Gastroesophageal sphincter (tissue), 3 donors: ENCODE data around the gene MAP6.

Experiments used
- EP300 ChIP-seq: sonication (generic); formaldehyde crosslinking; IDR thresholded peaks from one replicate; pipeline ENCODE4 v1.6.1; 2017; ENCODE audit warnings: antibody characterized with exemption, mild to moderate bottlenecking
- POLR2A ChIP-seq, 2 donors: fragments of 450-650 bp; IDR thresholded peaks; one replicate each; pipeline ENCODE4 v1.6.1; 2017; ENCODE audit warnings: antibody characterized with exemption in 2 of 2, mild to moderate bottlenecking in 2 of 2, moderate library complexity in 1 of 2
- TF ChIP-seq, protein P1 (sequence below), 4 experiments: fragments of 200-600 bp in 2 of 4; fragments of 450-650 bp in 2 of 4; sonication (generic) in 1 of 4; IDR thresholded peaks; one replicate each; pipeline ENCODE4 v1.5.1; 2017 to 2019; ENCODE audit warnings: antibody characterized with exemption in 4 of 4, mild to moderate bottlenecking in 2 of 4, moderate library complexity in 2 of 4

DNA sequence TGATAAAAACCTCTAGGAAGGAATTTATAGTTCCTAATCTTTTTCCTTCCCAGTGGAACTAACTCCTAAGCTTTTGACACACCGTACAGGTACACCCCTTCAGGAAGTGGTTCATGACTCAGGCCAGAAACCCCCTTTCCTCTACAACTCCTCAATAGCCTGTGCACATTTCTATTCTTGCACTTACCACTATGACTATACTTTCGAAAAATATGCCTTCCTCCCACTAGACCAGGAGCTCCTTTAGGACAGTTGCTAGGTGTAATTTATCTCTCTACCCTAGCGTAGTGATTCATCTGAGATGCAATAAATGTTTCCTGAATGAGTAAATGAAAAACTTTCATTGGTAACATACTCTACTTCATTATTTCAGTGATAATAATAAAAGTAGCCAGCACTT lies 14.5 kb downstream of the MAP6 start:
- TF ChIP-seq, protein P1, sequence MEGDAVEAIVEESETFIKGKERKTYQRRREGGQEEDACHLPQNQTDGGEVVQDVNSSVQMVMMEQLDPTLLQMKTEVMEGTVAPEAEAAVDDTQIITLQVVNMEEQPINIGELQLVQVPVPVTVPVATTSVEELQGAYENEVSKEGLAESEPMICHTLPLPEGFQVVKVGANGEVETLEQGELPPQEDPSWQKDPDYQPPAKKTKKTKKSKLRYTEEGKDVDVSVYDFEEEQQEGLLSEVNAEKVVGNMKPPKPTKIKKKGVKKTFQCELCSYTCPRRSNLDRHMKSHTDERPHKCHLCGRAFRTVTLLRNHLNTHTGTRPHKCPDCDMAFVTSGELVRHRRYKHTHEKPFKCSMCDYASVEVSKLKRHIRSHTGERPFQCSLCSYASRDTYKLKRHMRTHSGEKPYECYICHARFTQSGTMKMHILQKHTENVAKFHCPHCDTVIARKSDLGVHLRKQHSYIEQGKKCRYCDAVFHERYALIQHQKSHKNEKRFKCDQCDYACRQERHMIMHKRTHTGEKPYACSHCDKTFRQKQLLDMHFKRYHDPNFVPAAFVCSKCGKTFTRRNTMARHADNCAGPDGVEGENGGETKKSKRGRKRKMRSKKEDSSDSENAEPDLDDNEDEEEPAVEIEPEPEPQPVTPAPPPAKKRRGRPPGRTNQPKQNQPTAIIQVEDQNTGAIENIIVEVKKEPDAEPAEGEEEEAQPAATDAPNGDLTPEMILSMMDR (IDR thresholded peaks at IDR 0.05): no peak
- TF ChIP-seq POLR2A (IDR thresholded peaks at IDR 0.05) (no peak), EP300 (no peak)
